Measurements from ENCODE around the gene LEF1.

Gene LEF1

DNA sequence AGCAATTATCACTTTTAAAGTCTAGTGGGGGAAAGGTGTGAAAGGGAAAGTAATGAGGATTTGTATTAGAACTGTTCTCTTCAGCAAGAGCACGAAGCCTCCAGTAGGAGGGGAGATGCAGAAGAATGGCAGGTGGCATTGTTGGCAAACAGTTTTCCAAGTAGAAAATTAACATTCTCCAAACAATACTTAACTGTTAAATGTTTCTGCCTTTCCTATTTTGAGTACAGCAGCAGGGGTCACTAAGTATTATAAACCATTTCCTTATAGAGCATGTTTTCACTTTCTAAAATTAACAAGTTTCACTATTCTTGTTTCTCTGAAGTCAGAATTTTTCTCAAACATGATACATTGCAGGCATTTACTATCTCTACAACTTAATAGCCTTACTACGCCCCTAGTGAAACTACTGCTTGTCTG, 58.7 kb downstream of the LEF1 start:
- no peak overlapping the region for H2AFZ ChIP-seq (ENCODE audit: low read depth)
- TF ChIP-seq CTCF (conservative IDR thresholded peaks at IDR 0.05; ENCODE audit: low read depth, low read length): no peak
- no peak overlapping the region for H3K4me3 ChIP-seq (IDR thresholded peaks at IDR 0.05; ENCODE audit: insufficient read depth, low read depth, low read length)
- H3K27ac ChIP-seq: no peak overlapping the region
- H3K4me2 ChIP-seq: peak overlapping the region; percentile 35
- no peaks in the 10 kb centered on the region for H4K20me1 ChIP-seq (ENCODE audit: insufficient read depth)
- peaks cover 23% of the 10 kb centered on the region for H3K4me1 ChIP-seq (ENCODE audit: low read depth, poor library complexity, severe bottlenecking)
- no peaks in the 10 kb centered on the region for H3K36me3 ChIP-seq (ENCODE audit: insufficient read depth)
- no peaks in the 10 kb centered on the region for H3K27me3 ChIP-seq (ENCODE audit: insufficient read depth, low read depth)
- no peaks in the 10 kb centered on the region for H3K79me2 ChIP-seq (ENCODE audit: insufficient read depth, low read depth)
- H3K9ac ChIP-seq: no peak overlapping the region

GRCh38 chr4:108109111-108109510, 59.6 kb downstream of the LEF1 start:
- no peak for TF ChIP-seq CTCF (conservative IDR thresholded peaks at IDR 0.05; ENCODE audit: low read depth, low read length)
- Histone ChIP-seq H3K9ac (no peak overlapping the region), H4K20me1 (ENCODE audit: insufficient read depth) (no peaks in the 10 kb centered on the region), H3K4me3 (IDR thresholded peaks at IDR 0.05; ENCODE audit: insufficient read depth, low read depth, low read length) (no peak overlapping the region), H3K27ac (no peak overlapping the region), H3K27me3 (ENCODE audit: insufficient read depth, low read depth) (no peaks in the 10 kb centered on the region), H2AFZ (ENCODE audit: low read depth) (no peak overlapping the region), H3K4me1 (ENCODE audit: low read depth, poor library complexity, severe bottlenecking) (peaks cover 23% of the 10 kb centered on the region), H3K79me2 (ENCODE audit: insufficient read depth, low read depth) (no peaks in the 10 kb centered on the region), H3K4me2 (no peak overlapping the region), H3K36me3 (ENCODE audit: insufficient read depth) (no peaks in the 10 kb centered on the region)

DNA sequence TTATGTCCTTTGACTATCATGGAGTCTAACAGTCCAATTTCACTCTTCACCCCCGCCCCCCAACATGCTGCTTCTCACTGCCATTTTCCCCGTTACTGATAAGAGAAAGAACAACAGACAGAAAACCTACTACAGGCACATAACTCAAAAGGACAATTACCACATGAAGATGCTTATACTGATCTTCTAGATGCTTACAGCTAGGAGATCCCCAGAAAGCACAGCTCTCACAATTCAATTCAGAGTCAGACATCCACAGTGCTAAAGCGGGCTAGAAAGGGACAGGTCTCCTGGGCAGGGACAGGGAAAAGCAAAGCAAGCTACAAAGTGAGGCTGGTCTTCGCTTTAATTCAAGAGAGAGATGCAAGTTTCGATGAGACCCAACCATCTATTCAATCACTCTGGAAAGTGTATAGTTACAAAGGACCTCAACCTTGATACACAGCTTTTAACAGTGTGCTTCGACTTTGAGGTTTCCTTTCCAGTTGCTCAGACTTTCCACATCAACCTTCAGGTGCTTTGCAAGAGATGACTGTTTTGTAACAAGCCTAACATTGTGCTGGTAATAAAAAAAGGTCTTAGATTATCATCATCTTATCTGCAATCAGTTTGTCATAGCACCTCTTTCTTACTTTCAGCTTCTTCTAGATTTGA, 60.9 kb downstream of the LEF1 start:
- Histone ChIP-seq H2AFZ (ENCODE audit: low read depth) (no peak overlapping the region), H3K27ac (no peak overlapping the region), H3K27me3 (ENCODE audit: insufficient read depth, low read depth) (no peaks in the 10 kb centered on the region), H4K20me1 (ENCODE audit: insufficient read depth) (no peaks in the 10 kb centered on the region), H3K4me1 (ENCODE audit: low read depth, poor library complexity, severe bottlenecking) (peaks cover 23% of the 10 kb centered on the region), H3K36me3 (ENCODE audit: insufficient read depth) (no peaks in the 10 kb centered on the region), H3K4me3 (IDR thresholded peaks at IDR 0.05; ENCODE audit: insufficient read depth, low read depth, low read length) (no peak overlapping the region), H3K79me2 (ENCODE audit: insufficient read depth, low read depth) (no peaks in the 10 kb centered on the region), H3K9ac (no peak overlapping the region), H3K4me2 (no peak overlapping the region)
- TF ChIP-seq CTCF (conservative IDR thresholded peaks at IDR 0.05; ENCODE audit: low read depth, low read length): no peak

- no peaks in the 10 kb centered on the region for H3K36me3 ChIP-seq (ENCODE audit: insufficient read depth)
- no peak for TF ChIP-seq CTCF (conservative IDR thresholded peaks at IDR 0.05; ENCODE audit: low read depth, low read length)
- no peaks in the 10 kb centered on the region for H4K20me1 ChIP-seq (ENCODE audit: insufficient read depth)
Observed at GRCh38 chr4:108107101-108107500, 61.6 kb downstream of the LEF1 start.

More at GRCh38 chr4:108107101-108107500, 61.6 kb downstream of the LEF1 start:
- Histone ChIP-seq H3K4me1 (ENCODE audit: low read depth, poor library complexity, severe bottlenecking) (peaks cover 23% of the 10 kb centered on the region), H3K4me2 (no peak overlapping the region), H2AFZ (ENCODE audit: low read depth) (no peak overlapping the region), H3K27me3 (ENCODE audit: insufficient read depth, low read depth) (no peaks in the 10 kb centered on the region), H3K79me2 (ENCODE audit: insufficient read depth, low read depth) (no peaks in the 10 kb centered on the region), H3K27ac (no peak overlapping the region), H3K4me3 (IDR thresholded peaks at IDR 0.05; ENCODE audit: insufficient read depth, low read depth, low read length) (no peak overlapping the region), H3K9ac (no peak overlapping the region)

Data from KMS-11 (cell line).